ENCODE results near the gene TMCC1.
A peak's percentile ranks its signal among the peaks of the same experiment; 100 is the strongest.
"Not testable (repeated sequence)": the region's sequence is repeated elsewhere in the genome, so short reads cannot be mapped to it uniquely, and the experiment has no call there.

Gene TMCC1

DNA sequence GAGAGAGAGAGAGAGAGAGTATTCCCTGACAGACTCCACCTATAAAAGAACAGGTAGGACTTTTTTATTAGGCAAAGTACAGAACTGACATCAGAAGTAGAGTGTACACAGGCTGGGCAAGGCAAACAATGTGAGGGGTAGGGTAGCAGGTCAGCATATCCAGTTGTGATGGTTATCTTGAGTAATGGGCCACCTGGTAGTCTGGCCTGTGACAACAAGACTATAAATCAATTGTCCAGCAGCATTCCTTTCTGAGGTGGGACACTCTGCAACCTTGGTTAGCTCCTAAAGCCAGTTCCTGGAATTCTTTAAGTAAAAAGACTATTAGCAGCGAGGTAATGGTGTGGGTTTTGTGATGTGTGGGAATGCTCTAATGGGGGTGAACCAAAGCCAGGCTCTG, 14.9 kb upstream of the TMCC1 start:
- DNase-seq: no peak
- in situ Hi-C loops (cut with MboI; ENCODE audit: low pct_unique_long_range_greater_than_20kb, low sequenced_read_pairs): no loop called here

DNA sequence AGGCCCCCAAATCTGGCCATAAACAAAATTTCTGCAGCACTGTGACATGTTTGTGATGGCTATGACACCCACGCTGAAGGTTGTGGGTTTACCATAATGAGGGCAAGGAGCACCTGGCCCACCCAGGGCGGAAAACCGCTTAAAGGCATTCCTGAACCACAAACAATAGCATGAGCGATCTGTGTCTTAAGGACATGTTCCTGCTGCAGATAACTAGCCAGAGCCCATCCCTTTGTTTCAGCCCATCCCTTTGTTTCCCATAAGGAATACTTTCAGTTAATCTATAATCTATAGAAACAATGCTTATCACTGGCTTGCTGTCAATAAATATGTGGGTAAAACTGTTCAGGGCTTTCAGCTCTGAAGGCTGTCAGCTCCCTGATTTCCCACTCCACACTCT, 7.8 kb upstream of the TMCC1 start:
- DNase-seq; in situ Hi-C loops (cut with MboI; ENCODE audit: low pct_unique_long_range_greater_than_20kb, low sequenced_read_pairs): not testable (repeated sequence)

DNA sequence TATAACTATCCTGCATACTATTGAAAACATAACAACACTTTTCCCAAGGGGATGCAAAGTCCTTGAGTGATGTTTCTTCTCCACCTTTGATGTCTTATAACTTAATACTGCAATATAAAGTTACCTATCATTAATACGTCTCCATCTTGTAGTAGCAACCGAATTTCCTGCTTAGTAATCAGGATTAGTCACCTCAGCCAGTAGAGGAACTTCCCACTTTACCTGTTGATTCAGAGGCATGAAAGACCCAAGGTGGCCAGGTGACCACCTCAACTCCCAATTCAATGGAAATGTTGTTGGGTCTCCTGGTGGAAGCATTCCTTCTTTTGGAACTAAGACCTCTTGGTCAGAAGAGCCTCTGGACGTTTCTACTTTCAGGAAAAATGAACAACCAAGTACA, 3.5 kb upstream of the TMCC1 start:
- no peak for DNase-seq

DNA sequence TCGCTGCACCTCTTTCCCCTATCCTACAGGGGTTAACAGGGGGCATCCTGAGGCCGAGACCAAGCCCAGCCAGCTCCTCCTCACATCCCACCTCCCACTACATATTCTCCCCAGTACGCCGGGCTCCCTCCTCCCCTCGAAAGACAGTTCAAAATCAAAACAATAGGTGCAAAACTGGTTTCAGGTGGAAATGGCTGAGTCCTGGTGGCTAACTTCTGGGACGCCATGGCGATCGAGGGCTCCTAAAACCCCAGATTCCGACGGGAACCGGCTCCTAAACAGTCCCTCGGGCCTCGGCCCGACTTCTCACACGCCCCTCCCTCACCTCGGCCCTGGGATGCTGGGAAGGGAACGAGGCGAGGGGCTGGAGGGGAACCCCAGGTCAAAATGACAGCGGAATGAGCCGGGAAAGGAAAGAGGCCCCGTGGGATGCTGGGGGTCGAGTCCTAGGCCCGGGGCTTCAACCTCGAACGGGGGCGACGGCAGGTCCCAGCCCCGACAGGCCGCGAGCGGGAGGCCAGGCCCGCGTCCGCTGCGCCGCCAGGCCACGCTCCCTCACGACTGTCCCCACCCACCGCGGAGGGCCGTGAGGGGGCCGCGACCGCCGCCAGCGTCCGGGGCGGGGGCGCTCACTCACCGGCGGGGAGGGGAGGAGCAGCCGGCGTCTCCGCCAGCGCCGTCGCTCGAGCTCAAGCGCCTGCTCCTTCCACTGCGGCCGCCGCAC, 492 bp downstream of the TMCC1 start:
- in situ Hi-C loops (cut with MboI; ENCODE audit: low pct_unique_long_range_greater_than_20kb, low sequenced_read_pairs): no loop called here
- peak; percentile 55 for DNase-seq

More for the DNA sequence above, 3.5 kb upstream of the TMCC1 start:
- in situ Hi-C loops (cut with MboI; ENCODE audit: low pct_unique_long_range_greater_than_20kb, low sequenced_read_pairs): no loop called here

DNA sequence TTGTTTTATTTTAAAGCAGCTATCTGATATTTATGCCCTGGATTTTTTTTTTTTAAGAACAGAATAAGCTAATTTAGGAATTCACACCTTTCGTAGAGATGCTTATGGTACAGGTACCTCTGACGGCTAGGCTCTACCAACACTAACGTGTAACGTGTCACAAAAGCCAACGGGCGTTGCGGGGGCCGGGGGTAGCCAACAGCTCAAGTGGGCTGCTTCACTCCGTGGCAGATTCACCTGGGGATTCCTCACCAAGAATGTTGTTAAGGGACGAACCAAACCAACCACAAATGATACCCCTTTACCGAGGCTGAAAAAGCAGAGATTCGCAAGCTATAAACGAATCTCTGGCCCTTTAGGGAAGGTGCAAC, 1.0 kb downstream of the TMCC1 start:
- in situ Hi-C loops (cut with MboI; ENCODE audit: low pct_unique_long_range_greater_than_20kb, low sequenced_read_pairs): no loop called here
- DNase-seq: no peak

DNA sequence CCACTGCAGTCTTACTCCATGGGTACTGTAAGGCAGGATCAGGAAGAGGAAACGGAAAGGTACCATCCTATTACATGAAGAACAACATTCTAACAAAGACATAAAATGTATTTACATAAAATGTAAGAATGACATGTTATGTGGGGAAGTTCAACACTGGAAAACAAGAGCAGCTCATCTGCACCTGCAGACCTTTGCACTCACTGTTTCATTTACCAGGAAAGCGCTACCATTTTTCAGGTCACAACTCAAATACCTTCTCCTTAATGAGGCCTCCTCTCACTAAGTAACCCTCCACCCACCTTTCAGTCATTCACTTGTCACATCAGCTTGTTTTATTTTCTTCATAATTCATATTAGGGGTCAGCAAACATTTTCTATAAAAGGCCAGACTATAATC, 2.6 kb downstream of the TMCC1 start:
- DNase-seq: no peak
- in situ Hi-C loops (cut with MboI; ENCODE audit: low pct_unique_long_range_greater_than_20kb, low sequenced_read_pairs): no loop called here

DNA sequence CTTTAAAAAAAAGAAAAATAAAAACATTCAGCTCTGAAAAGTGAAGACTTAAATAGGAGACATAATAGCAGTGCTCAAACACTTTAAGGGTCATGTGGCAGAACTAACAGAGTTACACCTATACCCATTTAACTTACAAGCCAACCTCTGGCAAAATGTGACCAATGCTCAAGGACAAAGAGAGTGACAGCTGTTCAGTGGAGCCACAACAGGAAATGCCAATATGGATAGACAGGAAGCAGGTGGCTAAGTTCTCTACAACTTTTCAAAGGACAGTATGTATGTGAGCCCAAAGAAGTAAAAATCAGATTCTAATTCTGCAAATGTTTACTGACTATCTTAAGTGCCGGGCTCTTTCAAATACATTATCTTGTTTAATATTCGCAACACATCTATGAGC, 3.4 kb downstream of the TMCC1 start:
- peak; percentile 88 for DNase-seq
- in situ Hi-C loops (cut with MboI; ENCODE audit: low pct_unique_long_range_greater_than_20kb, low sequenced_read_pairs): no loop called here

DNA sequence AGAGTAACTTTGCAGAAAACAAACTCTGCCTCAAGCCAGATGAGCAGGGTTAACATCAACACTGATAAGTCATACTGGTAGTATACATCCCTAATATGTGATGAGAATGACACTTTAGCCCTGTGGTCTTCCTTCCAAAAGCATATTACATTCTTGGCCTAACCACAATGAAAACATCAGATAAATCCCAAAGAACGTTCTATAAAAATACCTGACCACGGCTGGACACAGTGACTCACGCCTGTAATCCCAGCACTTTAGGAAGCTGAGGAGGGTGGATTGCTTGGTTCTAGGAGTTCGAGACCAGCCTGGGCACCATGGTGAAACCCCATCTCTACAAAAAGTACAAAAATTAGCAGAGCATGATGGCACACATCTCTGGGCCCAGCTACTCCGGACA, 4.7 kb downstream of the TMCC1 start:
- no peak for DNase-seq
- in situ Hi-C loops (cut with MboI; ENCODE audit: low pct_unique_long_range_greater_than_20kb, low sequenced_read_pairs): no loop called here

DNA sequence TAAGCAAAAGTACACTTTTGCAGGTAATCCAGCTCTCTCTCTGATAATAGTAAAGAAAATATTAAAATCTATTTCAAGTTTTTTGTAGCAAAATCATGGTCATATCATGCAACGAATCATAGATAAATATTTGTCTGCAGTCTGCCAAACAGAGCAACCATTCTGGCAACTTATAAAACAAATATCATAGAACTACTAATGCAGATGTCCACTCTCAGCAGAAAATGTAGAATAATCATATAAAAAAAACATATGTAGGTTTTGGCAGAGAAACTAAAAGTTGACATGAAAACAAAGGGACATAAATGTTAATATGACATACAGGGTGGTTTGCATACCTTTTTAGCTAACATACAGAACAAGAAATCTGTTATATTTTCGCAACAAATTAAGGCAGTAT, 12.2 kb downstream of the TMCC1 start:
- no peak for DNase-seq
- in situ Hi-C loops (cut with MboI; ENCODE audit: low pct_unique_long_range_greater_than_20kb, low sequenced_read_pairs): no loop called here

DNA sequence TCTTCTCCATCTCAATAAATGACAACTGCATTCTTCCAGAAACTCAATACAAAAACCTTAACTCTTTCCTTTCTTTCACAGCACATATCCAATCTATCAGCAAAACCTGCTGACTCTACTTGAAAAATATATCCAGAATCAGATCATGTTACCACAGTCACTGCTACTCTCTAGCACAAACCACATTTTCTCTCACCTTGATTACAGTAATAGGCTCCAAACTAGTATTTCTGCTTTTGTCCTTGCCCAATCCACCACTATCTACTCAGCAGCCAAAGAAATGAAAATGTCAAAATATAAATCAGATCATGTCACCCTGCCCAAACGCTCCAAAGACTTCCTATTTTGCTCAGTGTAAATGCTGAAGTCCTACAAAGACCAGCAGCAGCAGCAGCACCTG, 15.2 kb downstream of the TMCC1 start:
- in situ Hi-C loops (cut with MboI; ENCODE audit: low pct_unique_long_range_greater_than_20kb, low sequenced_read_pairs): no loop called here
- DNase-seq: no peak

DNA sequence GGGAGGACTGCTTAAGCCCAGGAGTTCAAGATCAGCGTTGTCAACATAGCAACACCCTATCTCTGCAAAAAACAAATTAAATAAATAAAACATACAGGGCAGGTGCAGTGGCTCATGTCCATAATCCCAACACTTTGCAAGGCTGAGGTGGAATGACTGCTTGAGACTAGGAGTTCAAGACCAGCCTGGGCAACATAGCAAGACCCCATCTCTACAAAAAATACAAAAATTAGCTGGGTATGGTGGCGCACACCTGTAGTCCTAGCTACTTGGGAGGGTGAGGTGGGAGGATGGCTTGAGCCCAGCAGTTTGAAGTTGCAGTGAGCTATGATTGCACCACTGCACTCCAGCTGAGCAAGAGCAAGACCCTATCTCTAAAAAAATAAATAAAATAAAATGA, 19.0 kb downstream of the TMCC1 start:
- in situ Hi-C loops (cut with MboI; ENCODE audit: low pct_unique_long_range_greater_than_20kb, low sequenced_read_pairs); DNase-seq: not testable (repeated sequence)

DNA sequence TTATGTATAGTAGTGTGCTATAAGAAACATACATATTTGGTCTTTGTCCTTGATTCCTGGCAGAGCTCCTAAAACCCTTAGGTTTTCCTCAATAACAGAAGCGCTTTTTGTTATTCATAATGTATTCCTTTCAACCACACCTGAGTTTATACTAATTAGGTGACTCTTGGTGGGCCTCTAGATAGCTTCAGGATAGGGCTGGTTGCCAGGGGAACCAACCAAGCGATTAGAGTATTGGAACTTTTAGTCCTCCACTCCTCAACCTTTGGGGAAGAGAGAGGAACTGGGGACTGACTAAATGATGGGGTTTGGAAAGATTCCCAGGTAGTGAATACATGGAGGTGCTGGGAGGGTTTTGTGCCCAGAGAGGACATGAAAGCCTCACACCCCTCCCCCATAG, 24.6 kb downstream of the TMCC1 start:
- in situ Hi-C loops (cut with MboI; ENCODE audit: low pct_unique_long_range_greater_than_20kb, low sequenced_read_pairs): no loop called here
- DNase-seq: no peak

DNA sequence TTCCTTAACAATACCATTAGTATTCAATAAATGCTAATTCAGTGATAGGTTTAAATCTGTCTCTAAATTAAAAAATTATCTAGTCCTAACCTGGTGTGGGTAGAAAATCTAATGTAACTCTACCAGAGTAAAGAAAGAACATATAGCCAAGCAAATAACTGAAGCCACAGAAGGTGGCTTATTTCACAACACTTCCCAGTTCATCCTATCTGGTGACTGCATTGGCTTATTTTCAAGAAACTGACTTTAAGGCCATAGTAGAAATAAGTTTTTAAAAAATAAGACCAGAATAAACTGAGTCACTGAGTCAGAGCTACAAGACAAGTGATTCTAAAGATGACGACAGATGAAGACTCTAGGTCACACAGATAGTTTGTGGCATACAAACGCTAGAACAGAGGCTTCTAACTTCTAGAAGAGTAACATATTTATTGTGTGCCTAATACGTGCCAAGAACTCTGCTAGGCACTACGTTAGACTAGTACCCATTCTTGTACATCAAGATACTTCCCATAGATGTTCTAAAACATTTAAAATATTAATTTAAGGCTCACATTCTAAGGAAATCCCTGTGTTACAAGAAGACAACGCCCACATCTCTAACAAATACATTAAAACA, 25.9 kb downstream of the TMCC1 start:
- in situ Hi-C loops (cut with MboI; ENCODE audit: low pct_unique_long_range_greater_than_20kb, low sequenced_read_pairs): no loop called here

DNA sequence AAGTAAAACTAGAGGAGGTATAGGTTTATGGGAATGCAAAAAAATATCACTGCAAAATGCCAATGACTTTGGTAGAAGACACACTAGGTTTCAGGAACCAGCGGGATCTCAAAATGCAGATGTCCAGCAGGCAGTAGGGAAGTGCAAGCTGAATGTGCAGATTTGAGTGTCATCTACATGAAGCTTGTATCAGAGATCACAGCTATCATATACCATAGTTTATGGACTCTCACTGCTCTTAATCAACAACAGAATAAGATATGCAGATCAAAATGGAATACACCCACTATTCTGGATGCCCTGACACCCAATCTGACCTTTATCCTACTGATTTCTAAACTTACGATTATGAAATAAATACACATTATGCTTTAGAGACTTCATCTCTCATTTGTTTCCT, 27.7 kb downstream of the TMCC1 start:
- no peak for DNase-seq
- in situ Hi-C loops (cut with MboI; ENCODE audit: low pct_unique_long_range_greater_than_20kb, low sequenced_read_pairs): no loop called here

More for the DNA sequence above, 25.9 kb downstream of the TMCC1 start:
- no peak for DNase-seq

DNA sequence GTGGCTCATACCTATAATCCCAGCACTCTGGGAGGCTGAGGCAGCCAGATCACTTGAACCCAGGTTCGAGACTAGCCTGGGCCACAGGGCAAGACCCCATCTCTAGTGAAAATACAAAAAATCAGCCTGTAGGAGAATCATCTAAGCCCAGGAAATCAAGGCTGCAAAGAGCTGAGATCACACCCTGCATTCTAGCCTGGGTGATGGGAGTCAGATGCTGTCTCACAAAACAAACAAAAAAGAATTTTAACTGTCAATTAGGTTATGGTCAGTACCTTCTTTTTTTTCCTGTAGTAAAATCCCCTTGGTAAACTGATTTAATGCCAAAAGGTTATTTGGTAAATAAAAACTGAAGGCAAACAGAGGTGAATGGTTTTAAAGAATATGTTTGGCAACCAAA, 29.0 kb downstream of the TMCC1 start:
- no peak for DNase-seq
- in situ Hi-C loops (cut with MboI; ENCODE audit: low pct_unique_long_range_greater_than_20kb, low sequenced_read_pairs): no loop called here

DNA sequence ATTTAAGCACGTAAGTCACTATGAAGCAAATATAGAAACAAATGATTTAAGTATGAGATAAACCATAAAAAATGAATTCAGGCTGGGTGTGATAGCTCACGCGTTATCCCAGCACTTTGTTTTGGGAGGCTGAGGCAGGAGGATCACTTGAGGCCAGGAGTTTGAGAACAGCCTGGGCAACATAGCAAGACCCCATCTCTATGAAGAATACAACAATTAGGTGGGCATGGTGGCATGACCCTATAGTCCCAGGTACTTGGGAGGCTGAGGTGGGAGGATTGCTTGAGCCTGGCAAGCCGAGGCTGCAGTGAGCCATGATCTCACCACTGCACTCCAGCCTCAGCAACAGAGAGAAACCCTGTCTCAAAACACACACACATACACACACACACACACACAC, 34.2 kb downstream of the TMCC1 start:
- no peak for DNase-seq
- in situ Hi-C loops (cut with MboI; ENCODE audit: low pct_unique_long_range_greater_than_20kb, low sequenced_read_pairs): no loop called here

DNA sequence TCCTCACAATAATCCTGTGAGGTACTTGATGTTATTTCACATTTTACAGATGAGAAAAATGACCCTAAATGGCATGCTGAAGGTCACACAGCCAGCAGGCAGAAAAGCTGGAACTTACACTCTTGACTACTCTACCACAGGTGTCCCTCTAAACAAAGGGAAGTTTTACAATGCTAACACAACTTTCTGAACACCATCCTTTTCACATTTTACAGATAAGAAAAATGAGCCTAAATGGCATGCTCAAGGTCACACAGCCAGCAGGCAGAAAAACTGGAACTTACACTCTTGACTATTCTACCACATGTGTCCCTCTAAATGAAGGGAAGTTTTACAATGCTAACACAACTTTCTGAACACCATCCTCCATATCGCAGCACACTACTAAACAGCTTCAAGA, 35.6 kb downstream of the TMCC1 start:
- DNase-seq: no peak
- in situ Hi-C loops (cut with MboI; ENCODE audit: low pct_unique_long_range_greater_than_20kb, low sequenced_read_pairs): no loop called here

DNA sequence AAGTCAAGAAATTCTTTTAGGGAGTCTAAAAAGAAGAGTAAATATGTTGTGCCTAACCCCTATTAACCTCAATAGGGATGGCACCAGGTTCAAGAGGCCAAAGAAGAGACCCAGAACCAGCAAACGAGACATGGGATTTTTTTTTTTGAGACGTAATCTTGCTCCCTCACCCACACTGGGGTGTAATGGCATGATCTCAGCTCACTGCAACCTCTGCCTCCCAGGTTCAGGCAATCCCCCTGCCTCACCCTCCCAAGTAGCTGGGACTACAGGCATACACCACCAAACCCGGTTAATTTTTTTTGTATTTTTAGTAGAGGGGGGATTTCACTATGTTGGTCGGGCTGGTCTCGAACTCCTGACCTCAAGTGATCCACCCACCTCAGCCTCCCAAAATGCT, 36.7 kb downstream of the TMCC1 start:
- DNase-seq; in situ Hi-C loops (cut with MboI; ENCODE audit: low pct_unique_long_range_greater_than_20kb, low sequenced_read_pairs): not testable (repeated sequence)

DNA sequence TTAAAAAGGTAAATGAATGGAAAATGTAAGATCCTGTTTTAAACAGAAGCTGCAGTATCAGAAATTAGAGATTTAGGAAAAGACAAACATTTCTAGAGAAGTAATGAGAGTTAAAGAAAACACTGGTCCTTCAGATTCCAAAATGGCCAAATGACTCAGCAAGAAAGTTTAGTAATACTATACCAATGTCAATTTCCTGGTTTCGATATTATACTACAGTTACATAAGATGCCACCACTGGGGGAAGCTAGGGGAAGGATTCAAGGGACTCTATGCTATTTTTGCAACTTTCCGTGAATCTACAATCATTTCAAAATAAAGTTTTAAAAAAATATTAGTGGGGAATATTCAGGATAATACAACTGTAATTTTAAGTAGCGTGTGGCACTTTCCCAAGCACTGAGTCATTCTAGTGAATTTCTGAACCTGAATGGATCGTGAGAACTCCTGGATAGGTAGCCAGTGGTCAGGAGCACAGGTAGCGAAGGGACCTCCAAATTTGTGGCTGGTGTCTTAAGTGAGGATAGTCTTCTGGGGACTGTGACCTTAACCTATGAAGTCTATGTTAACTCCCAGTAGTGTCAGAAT, 37.6 kb downstream of the TMCC1 start:
- DNase-seq: peak; percentile 26
- in situ Hi-C loops (cut with MboI; ENCODE audit: low pct_unique_long_range_greater_than_20kb, low sequenced_read_pairs): no loop called here

DNA sequence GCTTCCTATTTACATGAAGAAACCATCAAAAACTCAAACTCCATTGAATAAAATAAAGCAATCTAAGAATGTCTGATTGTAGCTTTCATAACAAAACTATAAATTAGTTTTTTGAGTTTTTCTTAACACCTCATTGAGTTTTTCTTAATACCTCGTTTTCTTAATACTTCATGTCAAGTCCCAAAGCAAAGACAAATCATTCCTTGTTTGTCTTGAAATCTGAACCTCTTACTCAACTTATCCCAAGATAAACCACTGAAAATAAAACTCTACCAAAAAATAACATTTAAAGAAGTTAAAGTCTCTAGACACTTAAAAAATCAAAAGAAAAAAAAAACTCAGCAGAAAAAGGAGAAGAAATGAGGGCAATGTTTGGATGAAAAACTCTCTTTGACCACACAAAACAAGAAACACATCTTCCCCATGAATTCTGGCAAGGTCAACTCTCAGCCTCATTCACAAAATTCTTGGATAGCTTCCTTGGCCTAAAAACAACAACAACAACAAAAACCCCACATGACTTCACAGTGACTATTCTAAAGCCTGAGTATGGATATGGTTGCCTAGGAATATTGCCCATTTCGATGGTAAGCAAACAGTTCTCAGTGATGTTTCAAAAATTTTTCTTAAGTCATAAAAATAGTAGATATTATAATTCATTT, 38.2 kb downstream of the TMCC1 start:
- in situ Hi-C loops (cut with MboI; ENCODE audit: low pct_unique_long_range_greater_than_20kb, low sequenced_read_pairs): no loop called here
- DNase-seq: no peak

Measured in KBM-7 (cell line).